COR-L47 (cell line): ENCODE measurements around the gene ARPP21.
"Not testable (repeated sequence)": the region's sequence is repeated elsewhere in the genome, so short reads cannot be mapped to it uniquely, and the experiment has no call there.

ENCODE experiments used
- DNase-seq: peaks from one replicate; lab custom pipeline; 2025; lab: John Stamatoyannopoulos, UW

The ARPP21 gene

GRCh38 chr3:35780800-35781199 lies 141.5 kb downstream of the ARPP21 start:
- DNase-seq: no peak

GRCh38 chr3:35781558-35781957 lies 142.2 kb downstream of the ARPP21 start:
- DNase-seq: no peak

GRCh38 chr3:35782355-35782754 lies 143.0 kb downstream of the ARPP21 start:
- no peak for DNase-seq

GRCh38 chr3:35784169-35784568 lies 144.8 kb downstream of the ARPP21 start:
- DNase-seq: peak; percentile 77

- no peak for DNase-seq
Observed at GRCh38 chr3:35785234-35785888, 146.0 kb downstream of the ARPP21 start.

- DNase-seq: no peak
Observed at GRCh38 chr3:35787936-35788335, 148.6 kb downstream of the ARPP21 start.

GRCh38 chr3:35789042-35789831 lies 149.9 kb downstream of the ARPP21 start:
- DNase-seq: no peak

GRCh38 chr3:35790764-35791163 lies 151.4 kb downstream of the ARPP21 start:
- DNase-seq: no peak

GRCh38 chr3:35793667-35794066 lies 154.3 kb downstream of the ARPP21 start:
- no peak for DNase-seq

- no peak for DNase-seq
Observed at GRCh38 chr3:35800960-35801459, 161.7 kb downstream of the ARPP21 start.

- no peak for DNase-seq
Observed at GRCh38 chr3:35814531-35814930, 175.2 kb downstream of the ARPP21 start.

GRCh38 chr3:35815796-35816195 lies 176.5 kb downstream of the ARPP21 start:
- not testable (repeated sequence) for DNase-seq

GRCh38 chr3:35817216-35817615 lies 177.9 kb downstream of the ARPP21 start:
- DNase-seq: no peak

GRCh38 chr3:35832140-35832571 lies 192.8 kb downstream of the ARPP21 start:
- no peak for DNase-seq
